ENCODE measurements around the gene SPATC1L. TPM values are rescaled to one million over a fixed set of nuclear protein-coding genes. Genes with fewer than 3 reads are reported as not detected.

Gene SPATC1L
- 47.1 TPM for polyA plus RNA-seq (2012; ENCODE audit: insufficient read length, low read depth)

- TF ChIP-seq SIN3A (IDR thresholded peaks at IDR 0.05; ENCODE audit: borderline replicate concordance, insufficient read depth, low read length) (no peak), POLR2AphosphoS5 (IDR thresholded peaks at IDR 0.05; ENCODE audit: low read depth, low read length) (no peak), REST (IDR thresholded peaks at IDR 0.05; ENCODE audit: insufficient read depth in 1 of 2, low read depth in 2 of 2, low read length in 2 of 2) (no peak), TAF1 (IDR thresholded peaks at IDR 0.05; ENCODE audit: borderline replicate concordance, insufficient read depth, low read length) (no peak), FOXP2 (optimal IDR thresholded peaks at IDR 0.05; ENCODE audit: borderline replicate concordance, extremely low read depth, extremely low read length, insufficient read depth) (no peak)
These were observed at the start of gene SPATC1L for GRCh38 chr21:46183910-46184624. Gene SPATC1L (minus strand): TSS chr21:46184459. CDS start chr21:46182816, 1,643 bp downstream.

- no peak for TF ChIP-seq POLR2AphosphoS5 (IDR thresholded peaks at IDR 0.05; ENCODE audit: low read depth, low read length)
- TF ChIP-seq SIN3A (IDR thresholded peaks at IDR 0.05; ENCODE audit: borderline replicate concordance, insufficient read depth, low read length): no peak
- no peak for TF ChIP-seq FOXP2 (optimal IDR thresholded peaks at IDR 0.05; ENCODE audit: borderline replicate concordance, extremely low read depth, extremely low read length, insufficient read depth)
- no peak for TF ChIP-seq REST (IDR thresholded peaks at IDR 0.05; ENCODE audit: insufficient read depth in 1 of 2, low read depth in 2 of 2, low read length in 2 of 2)
- TF ChIP-seq TAF1 (IDR thresholded peaks at IDR 0.05; ENCODE audit: borderline replicate concordance, insufficient read depth, low read length): no peak
These were observed 45.6 kb upstream of the SPATC1L start for GRCh38 chr21:46229923-46230260.

GRCh38 chr21:46229133-46229922, 45.1 kb upstream of the SPATC1L start:
- TF ChIP-seq POLR2AphosphoS5 (IDR thresholded peaks at IDR 0.05; ENCODE audit: low read depth, low read length) (peak; percentile 31; the same call in 1 of the 2 replicates), REST (IDR thresholded peaks at IDR 0.05; ENCODE audit: insufficient read depth in 1 of 2, low read depth in 2 of 2, low read length in 2 of 2) (no peak)

- peak; percentile 81 for TF ChIP-seq FOXP2 (optimal IDR thresholded peaks at IDR 0.05; ENCODE audit: borderline replicate concordance, extremely low read depth, extremely low read length, insufficient read depth)
- TF ChIP-seq REST (IDR thresholded peaks at IDR 0.05; ENCODE audit: insufficient read depth in 1 of 2, low read depth in 2 of 2, low read length in 2 of 2): no peak
- TF ChIP-seq POLR2AphosphoS5 (IDR thresholded peaks at IDR 0.05; ENCODE audit: low read depth, low read length): no peak; the same call in 1 of the 2 replicates
- peak; percentile 84; the same call in 1 of the 2 replicates for TF ChIP-seq SIN3A (IDR thresholded peaks at IDR 0.05; ENCODE audit: borderline replicate concordance, insufficient read depth, low read length)
- TF ChIP-seq TAF1 (IDR thresholded peaks at IDR 0.05; ENCODE audit: borderline replicate concordance, insufficient read depth, low read length): no peak
These were observed 44.2 kb upstream of the SPATC1L start, which contains the start of gene LSS for GRCh38 chr21:46228345-46229051. Gene LSS (minus strand): TSS chr21:46228774. CDS start chr21:46228745, 29 bp downstream.
